Epidermal melanocyte (primary cell): ENCODE data around the gene RASSF3.
A peak's percentile ranks its signal among the peaks of the same experiment; 100 is the strongest.
"Not testable (repeated sequence)": the region's sequence is repeated elsewhere in the genome, so short reads cannot be mapped to it uniquely, and the experiment has no call there.

Experiments used
- DNase-seq: peaks from one replicate; pipeline ENCODE4 v3.0.0; 2011; ENCODE audit warnings: low spot score; ENCODE audit not compliant: insufficient read length

Gene RASSF3, protein sequence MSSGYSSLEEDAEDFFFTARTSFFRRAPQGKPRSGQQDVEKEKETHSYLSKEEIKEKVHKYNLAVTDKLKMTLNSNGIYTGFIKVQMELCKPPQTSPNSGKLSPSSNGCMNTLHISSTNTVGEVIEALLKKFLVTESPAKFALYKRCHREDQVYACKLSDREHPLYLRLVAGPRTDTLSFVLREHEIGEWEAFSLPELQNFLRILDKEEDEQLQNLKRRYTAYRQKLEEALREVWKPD

GRCh38 chr12:64610079-64610659, at the start of gene RASSF3:
RASSF3 (plus strand) TSS chr12:64610495; CDS start chr12:64610633, 138 bp downstream.
- peak; percentile 60 for DNase-seq

DNA sequence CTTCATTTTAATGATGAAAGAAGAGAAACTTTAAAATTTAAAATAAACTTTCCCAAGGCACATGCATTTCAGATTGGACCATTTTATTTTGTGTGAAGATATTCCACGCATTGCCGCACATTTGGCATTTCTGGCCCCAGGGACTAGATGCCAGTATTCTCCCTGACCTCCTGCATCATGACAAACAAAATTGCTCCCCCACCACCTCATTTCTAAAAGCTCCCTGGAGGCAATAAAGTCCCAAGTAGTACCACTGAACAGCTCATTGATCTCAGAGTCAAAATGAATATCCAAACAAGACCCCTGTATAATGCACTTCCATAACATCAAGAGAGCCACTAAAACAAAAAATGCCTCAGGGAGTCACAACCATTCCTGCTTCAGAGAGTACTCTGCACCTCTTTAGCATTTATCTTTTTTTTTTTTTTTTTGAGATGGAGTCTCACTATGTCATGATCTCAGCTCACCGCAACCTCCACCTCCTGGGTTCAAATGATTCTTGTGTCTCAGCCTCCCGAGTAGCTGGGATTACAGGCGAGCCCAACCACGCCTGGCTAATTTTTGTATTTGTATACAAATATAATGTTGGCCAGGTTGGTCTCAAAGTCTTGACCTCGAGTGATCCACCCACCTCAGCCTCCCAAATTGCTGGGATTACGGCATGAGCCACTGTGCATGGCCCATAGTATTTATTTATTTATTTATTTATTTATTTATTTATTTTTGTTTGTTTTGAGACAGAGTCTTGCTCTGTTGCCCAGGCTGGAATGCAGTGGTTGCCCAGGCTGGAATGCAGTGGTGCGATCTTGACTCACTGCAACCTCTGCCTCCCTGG, 48.8 kb upstream of the RASSF3 start:
- DNase-seq, result no peak

DNA sequence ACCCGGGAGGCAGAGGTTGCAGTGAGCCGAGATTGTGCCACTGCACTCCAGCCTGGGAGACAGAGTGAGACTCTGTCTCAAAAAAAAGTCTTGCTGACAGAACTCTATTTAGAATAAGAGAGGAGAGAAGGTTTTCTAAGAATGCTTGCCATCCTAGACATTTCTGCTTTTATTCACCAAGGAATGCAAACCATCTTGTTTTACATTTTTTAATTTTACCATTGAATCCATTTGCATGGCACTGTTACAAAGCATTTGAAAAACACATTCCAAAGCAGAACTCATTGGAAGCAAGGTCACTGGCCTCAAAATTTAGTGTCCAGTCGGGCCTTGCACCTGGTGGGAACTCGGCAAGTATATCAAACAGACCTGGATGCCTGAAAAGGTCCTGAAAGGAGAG, 44.2 kb upstream of the RASSF3 start:
- DNase-seq, result no peak

GRCh38 chr12:64566831-64567517, 43.3 kb upstream of the RASSF3 start:
- no peak for DNase-seq

GRCh38 chr12:64567570-64567969, 42.7 kb upstream of the RASSF3 start:
- no peak for DNase-seq

GRCh38 chr12:64568298-64568697, 42.0 kb upstream of the RASSF3 start:
- no peak for DNase-seq

DNA sequence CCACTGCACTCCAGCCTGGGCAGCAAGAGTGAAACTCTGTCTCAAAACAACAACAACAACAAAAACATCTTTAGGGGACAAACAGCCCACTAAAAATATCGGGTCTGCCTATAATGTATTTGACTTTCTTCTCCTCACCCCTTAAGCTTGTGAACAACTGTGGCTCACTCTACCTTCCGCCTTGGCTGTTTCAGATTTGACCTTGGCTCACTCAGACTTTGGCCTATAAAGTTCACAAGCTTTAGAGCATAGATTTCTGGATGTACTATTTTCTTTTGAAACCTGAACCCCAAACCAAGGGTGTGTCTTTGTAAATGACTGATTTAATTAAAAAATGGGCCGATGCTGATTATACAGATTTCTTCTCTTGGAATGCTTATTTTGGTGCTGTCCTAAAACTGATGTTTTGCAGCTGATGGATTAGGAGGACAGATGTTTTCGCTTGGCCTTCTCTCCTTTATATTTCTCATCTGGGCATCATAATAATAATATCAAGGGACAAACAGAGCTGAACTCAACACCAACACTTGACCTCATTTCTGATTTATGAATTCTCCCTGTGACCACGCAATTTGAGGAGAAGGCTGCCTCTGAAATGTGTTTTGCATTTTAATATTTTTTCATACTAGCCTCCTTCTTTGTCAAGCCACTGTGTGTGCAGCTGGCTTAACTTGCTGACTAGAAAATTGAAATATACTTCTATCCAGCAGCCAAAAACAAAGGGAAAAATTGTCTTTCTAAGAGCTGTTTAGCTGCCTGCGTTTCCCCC, 40.2 kb upstream of the RASSF3 start:
- no peak for DNase-seq

DNA sequence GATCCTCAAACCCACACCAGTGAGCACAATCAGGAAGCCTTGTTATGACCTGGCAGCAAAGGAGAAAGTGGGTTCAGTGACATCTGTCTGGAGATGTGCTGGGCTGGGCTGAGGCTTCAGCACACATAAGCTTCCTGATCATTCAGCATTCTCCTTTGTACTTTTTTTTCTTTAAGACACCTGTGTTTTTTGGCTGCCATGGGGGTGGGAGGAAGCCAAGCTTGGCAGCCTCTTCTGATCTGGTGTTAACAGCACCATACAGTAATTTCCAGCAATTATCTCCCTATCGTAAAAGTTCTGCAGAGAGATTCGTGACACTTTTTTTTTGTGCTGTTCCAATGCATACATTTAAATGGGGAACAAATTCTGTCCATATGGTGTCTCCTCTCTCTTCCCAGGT, 38.9 kb upstream of the RASSF3 start:
- DNase-seq, result no peak

GRCh38 chr12:64572241-64572640, 38.1 kb upstream of the RASSF3 start:
- DNase-seq, result no peak

- no peak for DNase-seq
Observed at GRCh38 chr12:64574837-64575236, 35.5 kb upstream of the RASSF3 start.

- no peak for DNase-seq
Observed at GRCh38 chr12:64577046-64577445, 33.2 kb upstream of the RASSF3 start.

DNA sequence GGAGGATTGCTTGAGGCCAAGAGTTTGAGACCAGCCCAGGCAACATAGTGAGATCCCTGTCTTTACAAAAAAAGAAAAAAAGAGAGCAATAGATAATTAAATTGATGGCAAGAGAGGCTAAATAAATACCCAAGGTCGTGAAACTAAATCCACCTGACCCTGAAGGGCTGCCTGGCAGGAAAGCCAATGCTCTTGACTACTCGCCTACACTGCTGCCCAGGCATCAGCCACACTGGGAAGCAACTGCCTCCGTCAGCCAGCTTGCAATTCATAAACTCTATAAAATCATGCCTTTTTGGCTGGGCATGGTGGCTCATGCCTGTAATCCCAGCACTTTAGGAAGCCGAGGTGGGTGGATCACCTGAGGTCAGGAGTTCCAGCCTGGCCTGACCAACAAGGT, 31.7 kb upstream of the RASSF3 start:
- no peak for DNase-seq

- DNase-seq, result no peak
Observed at GRCh38 chr12:64580681-64581080, 29.6 kb upstream of the RASSF3 start.

DNA sequence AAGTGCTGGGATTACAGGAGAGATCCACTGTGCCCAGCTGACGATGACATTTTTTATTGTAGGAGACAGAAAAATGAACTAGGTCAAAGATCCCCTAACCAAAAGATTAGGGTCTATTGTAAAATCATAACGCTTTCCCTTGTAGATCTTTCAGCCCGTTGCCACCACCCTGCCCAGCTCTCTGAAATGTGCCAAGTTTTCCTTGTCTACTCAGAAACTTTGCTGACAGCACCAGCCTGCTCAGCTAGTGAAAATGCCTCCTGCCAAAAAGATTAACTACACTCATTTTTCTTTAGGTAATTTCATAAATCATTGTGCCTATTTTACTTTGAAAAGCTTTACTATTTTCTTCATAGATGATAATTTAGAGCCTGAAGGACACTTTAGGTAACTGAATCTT, 28.2 kb upstream of the RASSF3 start:
- no peak for DNase-seq

- DNase-seq, result no peak
Observed at GRCh38 chr12:64582862-64583261, 27.4 kb upstream of the RASSF3 start.

DNA sequence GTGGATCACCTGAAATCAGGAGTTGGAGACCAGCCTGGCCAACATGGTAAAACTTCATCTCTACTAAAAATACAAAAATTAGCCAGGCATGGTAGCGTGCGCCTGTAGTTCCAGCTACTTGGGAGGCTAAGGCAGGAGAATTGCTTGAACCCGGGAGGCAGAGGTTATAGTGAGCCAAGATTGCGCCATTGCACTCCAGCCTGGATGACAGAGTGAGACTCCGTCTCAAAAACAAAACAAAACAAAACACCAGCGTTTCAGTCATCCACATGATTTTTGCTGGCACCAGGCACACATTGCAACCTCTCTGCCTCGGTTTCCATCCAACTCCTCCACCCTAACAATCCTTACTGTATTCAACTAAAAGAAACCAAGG, 26.9 kb upstream of the RASSF3 start:
- DNase-seq, result not testable (repeated sequence)

- peak; percentile 29 for DNase-seq
Observed at GRCh38 chr12:64583771-64584421, 26.4 kb upstream of the RASSF3 start.

DNA sequence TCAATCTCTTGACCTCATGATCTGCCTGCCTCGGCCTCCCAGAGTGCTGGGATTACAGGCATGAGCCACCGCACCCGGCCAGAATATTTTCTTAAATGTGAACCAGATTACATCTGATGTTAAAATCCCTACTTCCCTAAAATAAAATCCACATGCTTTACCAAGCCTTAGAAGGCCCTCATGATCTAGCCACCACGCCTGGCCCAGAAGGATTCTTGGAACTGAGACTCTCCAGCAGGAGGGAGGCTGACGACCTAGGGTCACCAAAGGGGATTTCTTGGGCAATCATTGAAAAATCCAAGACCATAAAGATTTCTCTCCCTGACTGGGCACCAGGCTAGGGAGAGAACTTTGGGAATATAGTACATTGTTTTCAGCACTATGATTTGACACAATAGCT, 25.2 kb upstream of the RASSF3 start:
- DNase-seq, result no peak

GRCh38 chr12:64587447-64587846, 22.8 kb upstream of the RASSF3 start:
- no peak for DNase-seq

- DNase-seq, result no peak
Observed at GRCh38 chr12:64590183-64590582, 20.1 kb upstream of the RASSF3 start.
